Neural cell (in vitro differentiated cells): ENCODE results near the gene FHOD1.

ENCODE experiments used
- CTCF ChIP-seq: fragments of 450-650 bp; IDR thresholded peaks from 2 replicates; pipeline ENCODE4 v1.5.1; 2014; ENCODE audit warnings: antibody characterized with exemption, mild to moderate bottlenecking, moderate library complexity; ENCODE audit not compliant: poor library complexity, severe bottlenecking
- EP300 ChIP-seq: fragments of 450-650 bp; conservative IDR thresholded peaks from 2 replicates; pipeline ENCODE4 v1.6.1; 2014; ENCODE audit warnings: antibody characterized with exemption, mild to moderate bottlenecking, moderate library complexity; ENCODE audit not compliant: poor library complexity, severe bottlenecking
- RAD21 ChIP-seq: fragments of 450-650 bp; conservative IDR thresholded peaks from 2 replicates; pipeline ENCODE4 v1.6.1; 2014; ENCODE audit warnings: antibody characterized with exemption, mild to moderate bottlenecking, moderate library complexity
- TAF1 ChIP-seq: IDR thresholded peaks from 2 replicates; pipeline ENCODE4 v1.6.1; 2012; ENCODE audit warnings: low read depth
- TF ChIP-seq, protein P1 (sequence below): IDR thresholded peaks from 2 replicates; pipeline ENCODE4 v1.6.1; 2012; ENCODE audit warnings: borderline replicate concordance

- TF ChIP-seq EP300 (no peak), CTCF (no peak), RAD21 (no peak), TAF1 (no peak)
- TF ChIP-seq, protein P1, sequence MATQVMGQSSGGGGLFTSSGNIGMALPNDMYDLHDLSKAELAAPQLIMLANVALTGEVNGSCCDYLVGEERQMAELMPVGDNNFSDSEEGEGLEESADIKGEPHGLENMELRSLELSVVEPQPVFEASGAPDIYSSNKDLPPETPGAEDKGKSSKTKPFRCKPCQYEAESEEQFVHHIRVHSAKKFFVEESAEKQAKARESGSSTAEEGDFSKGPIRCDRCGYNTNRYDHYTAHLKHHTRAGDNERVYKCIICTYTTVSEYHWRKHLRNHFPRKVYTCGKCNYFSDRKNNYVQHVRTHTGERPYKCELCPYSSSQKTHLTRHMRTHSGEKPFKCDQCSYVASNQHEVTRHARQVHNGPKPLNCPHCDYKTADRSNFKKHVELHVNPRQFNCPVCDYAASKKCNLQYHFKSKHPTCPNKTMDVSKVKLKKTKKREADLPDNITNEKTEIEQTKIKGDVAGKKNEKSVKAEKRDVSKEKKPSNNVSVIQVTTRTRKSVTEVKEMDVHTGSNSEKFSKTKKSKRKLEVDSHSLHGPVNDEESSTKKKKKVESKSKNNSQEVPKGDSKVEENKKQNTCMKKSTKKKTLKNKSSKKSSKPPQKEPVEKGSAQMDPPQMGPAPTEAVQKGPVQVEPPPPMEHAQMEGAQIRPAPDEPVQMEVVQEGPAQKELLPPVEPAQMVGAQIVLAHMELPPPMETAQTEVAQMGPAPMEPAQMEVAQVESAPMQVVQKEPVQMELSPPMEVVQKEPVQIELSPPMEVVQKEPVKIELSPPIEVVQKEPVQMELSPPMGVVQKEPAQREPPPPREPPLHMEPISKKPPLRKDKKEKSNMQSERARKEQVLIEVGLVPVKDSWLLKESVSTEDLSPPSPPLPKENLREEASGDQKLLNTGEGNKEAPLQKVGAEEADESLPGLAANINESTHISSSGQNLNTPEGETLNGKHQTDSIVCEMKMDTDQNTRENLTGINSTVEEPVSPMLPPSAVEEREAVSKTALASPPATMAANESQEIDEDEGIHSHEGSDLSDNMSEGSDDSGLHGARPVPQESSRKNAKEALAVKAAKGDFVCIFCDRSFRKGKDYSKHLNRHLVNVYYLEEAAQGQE: no peak
Measured at GRCh38 chr16:67248073-67248400, 756 bp upstream of the FHOD1 start.
